ENCODE data around the gene RNF32.
"Not testable (repeated sequence)": the region's sequence is repeated elsewhere in the genome, so short reads cannot be mapped to it uniquely, and the experiment has no call there.

Gene RNF32

GRCh38 chr7:156614434-156615264, 25.9 kb upstream of the RNF32 start:
- no peak for DNase-seq

- DNase-seq, result no peak
Measured at GRCh38 chr7:156616269-156617202, 24.0 kb upstream of the RNF32 start.

GRCh38 chr7:156617215-156617614, 23.4 kb upstream of the RNF32 start:
- DNase-seq, result no peak

- DNase-seq, result no peak
Measured at GRCh38 chr7:156618078-156618779, 22.3 kb upstream of the RNF32 start.

- DNase-seq, result no peak
Measured at GRCh38 chr7:156618780-156619367, 21.7 kb upstream of the RNF32 start.

GRCh38 chr7:156619488-156620290, 20.9 kb upstream of the RNF32 start:
- DNase-seq, result not testable (repeated sequence)

GRCh38 chr7:156620291-156620675, 20.3 kb upstream of the RNF32 start:
- DNase-seq, result no peak

GRCh38 chr7:156621652-156622051, 18.9 kb upstream of the RNF32 start:
- DNase-seq, result no peak

- no peak for DNase-seq
Measured at GRCh38 chr7:156625580-156625979, 15.0 kb upstream of the RNF32 start.

GRCh38 chr7:156626220-156626895, 14.2 kb upstream of the RNF32 start:
- no peak for DNase-seq

- no peak for DNase-seq
Measured at GRCh38 chr7:156628562-156628961, 12.0 kb upstream of the RNF32 start.

GRCh38 chr7:156629873-156630272, 10.7 kb upstream of the RNF32 start:
- DNase-seq, result no peak

- DNase-seq, result no peak
Measured at GRCh38 chr7:156634117-156634516, 6.5 kb upstream of the RNF32 start.

GRCh38 chr7:156635529-156636385, 4.8 kb upstream of the RNF32 start:
- DNase-seq, result no peak

- DNase-seq, result not testable (repeated sequence)
Measured at GRCh38 chr7:156637093-156637492, 3.5 kb upstream of the RNF32 start.

GRCh38 chr7:156638443-156639077, 2.0 kb upstream of the RNF32 start:
- DNase-seq, result no peak

GRCh38 chr7:156639426-156640256, 933 bp upstream of the RNF32 start:
- DNase-seq, result no peak

- DNase-seq, result peak; percentile 28
Measured at GRCh38 chr7:156640949-156641485, 443 bp downstream of the RNF32 start.

All from NCI-H1092 (cell line).